T-helper 1 cell treated with Interleukin-12 subunit alpha and Interleukin-12 subunit beta and Interleukin-4 antibody, amounts not matched to agents 30 μg/mL and 1 μg/mL, for 36 hours (primary cell): ENCODE measurements around the gene FBXL15.

Source experiments
- H3K27ac Mint-ChIP-seq: one replicate; pipeline ENCODE4 v1.8.0; 2021; ENCODE audit warnings: mild to moderate bottlenecking, mixed read lengths
- H3K27me3 Mint-ChIP-seq: one replicate; pipeline ENCODE4 v1.8.0; 2021; ENCODE audit warnings: low read depth, mixed read lengths
- H3K36me3 Mint-ChIP-seq: one replicate; pipeline ENCODE4 v1.8.0; 2021; ENCODE audit warnings: low read depth, mixed read lengths
- H3K4me1 Mint-ChIP-seq: one replicate; pipeline ENCODE4 v1.8.0; 2021; ENCODE audit warnings: low read depth, mixed read lengths
- H3K4me3 Mint-ChIP-seq: one replicate; pipeline ENCODE4 v1.8.0; 2021; ENCODE audit warnings: mild to moderate bottlenecking, moderate library complexity, mixed read lengths
- H3K9me3 Mint-ChIP-seq: one replicate; pipeline ENCODE4 v1.8.0; 2021; ENCODE audit warnings: mixed read lengths

The FBXL15 gene

GRCh38 chr10:102462512-102463054, 41.9 kb downstream of the FBXL15 start:
- Mint-ChIP-seq H3K36me3 (peaks cover 2% of the 10 kb centered on the region), H3K9me3 (no peaks in the 10 kb centered on the region), H3K27me3 (peaks cover 4% of the 10 kb centered on the region), H3K4me1 (peaks cover 28% of the 10 kb centered on the region), H3K4me3 (peak overlapping the region; percentile 26), H3K27ac (no peak overlapping the region)

- no peak overlapping the region for H3K27ac Mint-ChIP-seq
- H3K27me3 Mint-ChIP-seq, result peaks cover 4% of the 10 kb centered on the region
- H3K9me3 Mint-ChIP-seq, result no peaks in the 10 kb centered on the region
- peaks cover 5% of the 10 kb centered on the region for H3K36me3 Mint-ChIP-seq
- peaks cover 30% of the 10 kb centered on the region for H3K4me1 Mint-ChIP-seq
- H3K4me3 Mint-ChIP-seq, result no peak overlapping the region
Observed at GRCh38 chr10:102463983-102464382, 43.3 kb downstream of the FBXL15 start.

DNA sequence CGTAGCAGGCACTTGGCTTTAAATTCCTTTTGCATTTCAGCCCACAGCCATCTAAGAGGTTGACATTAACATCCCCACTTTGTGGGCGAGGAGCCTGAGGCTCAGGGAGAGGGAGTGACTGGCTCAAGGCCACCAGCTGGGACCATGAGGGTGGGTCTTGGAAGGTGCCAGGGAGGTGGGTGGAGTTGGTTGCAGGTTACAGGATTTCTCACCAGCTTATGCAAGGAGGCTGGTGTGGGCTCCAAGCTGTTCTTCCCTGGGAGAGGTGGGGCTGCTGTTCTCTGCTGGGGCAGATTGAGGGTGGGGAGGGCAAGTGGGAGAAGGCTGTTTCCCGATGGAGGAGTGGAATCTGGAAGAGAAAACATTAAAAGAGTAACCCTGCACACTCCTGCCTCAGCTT, 44.8 kb downstream of the FBXL15 start:
- H3K27me3 Mint-ChIP-seq, result peaks cover 4% of the 10 kb centered on the region
- no peak overlapping the region for H3K4me3 Mint-ChIP-seq
- H3K4me1 Mint-ChIP-seq, result peaks cover 31% of the 10 kb centered on the region
- H3K36me3 Mint-ChIP-seq, result peaks cover 2% of the 10 kb centered on the region
- H3K9me3 Mint-ChIP-seq, result no peaks in the 10 kb centered on the region
- H3K27ac Mint-ChIP-seq, result no peak overlapping the region

- Mint-ChIP-seq H3K4me1 (peaks cover 16% of the 10 kb centered on the region), H3K4me3 (no peak overlapping the region), H3K27me3 (peaks cover 4% of the 10 kb centered on the region), H3K36me3 (peaks cover 5% of the 10 kb centered on the region), H3K27ac (no peak overlapping the region), H3K9me3 (no peaks in the 10 kb centered on the region)
Observed at GRCh38 chr10:102467318-102467717, 46.7 kb downstream of the FBXL15 start.

DNA sequence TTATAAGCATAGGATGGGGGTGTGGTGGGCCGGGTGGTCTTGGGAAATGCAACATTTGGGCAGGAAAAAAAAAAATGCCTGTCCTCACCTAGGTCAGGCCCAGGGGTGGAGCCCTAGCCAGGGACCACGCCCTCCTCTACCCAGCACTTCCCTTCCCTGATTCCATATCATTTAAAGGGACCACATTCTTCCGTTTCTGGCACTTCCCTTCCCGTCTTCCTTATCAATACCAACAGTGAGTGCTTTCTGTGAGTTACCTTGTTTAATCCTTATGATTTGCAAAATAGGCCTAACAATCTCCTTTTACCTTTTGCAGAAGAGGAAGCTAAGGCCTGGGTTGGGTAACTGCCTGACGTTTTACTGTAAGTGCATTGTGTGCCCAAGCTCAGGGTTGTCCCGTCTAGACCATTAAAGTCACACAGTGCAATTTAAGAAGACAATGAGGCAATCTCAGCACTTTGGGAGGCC, 47.4 kb downstream of the FBXL15 start:
- Mint-ChIP-seq H3K27me3 (no peaks in the 10 kb centered on the region), H3K4me1 (peaks cover 10% of the 10 kb centered on the region), H3K4me3 (no peak overlapping the region), H3K9me3 (no peaks in the 10 kb centered on the region), H3K27ac (no peak overlapping the region), H3K36me3 (peaks cover 8% of the 10 kb centered on the region)

DNA sequence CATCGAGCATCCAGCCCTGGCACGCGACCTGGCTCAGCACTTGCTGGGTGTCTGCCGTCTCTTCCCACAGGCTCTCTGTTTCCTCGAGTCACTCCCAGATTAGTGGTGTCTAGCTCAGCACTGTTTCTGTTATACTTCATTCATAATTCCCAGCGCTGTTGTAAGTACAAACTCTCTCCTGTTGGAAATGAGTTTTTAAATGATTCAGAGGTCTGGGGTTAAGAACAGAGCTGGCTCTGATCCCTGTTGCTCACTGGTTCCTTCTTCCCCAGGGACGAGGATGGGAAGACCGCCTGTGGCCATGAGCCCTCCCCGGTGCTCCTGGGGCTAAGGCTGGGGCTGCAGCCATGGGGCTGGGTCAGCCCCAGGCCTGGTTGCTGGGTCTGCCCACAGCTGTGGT, 48.0 kb downstream of the FBXL15 start:
- Mint-ChIP-seq H3K36me3 (peaks cover 13% of the 10 kb centered on the region), H3K4me1 (peaks cover 12% of the 10 kb centered on the region), H3K4me3 (no peak overlapping the region), H3K9me3 (no peaks in the 10 kb centered on the region), H3K27ac (no peak overlapping the region), H3K27me3 (no peaks in the 10 kb centered on the region)

DNA sequence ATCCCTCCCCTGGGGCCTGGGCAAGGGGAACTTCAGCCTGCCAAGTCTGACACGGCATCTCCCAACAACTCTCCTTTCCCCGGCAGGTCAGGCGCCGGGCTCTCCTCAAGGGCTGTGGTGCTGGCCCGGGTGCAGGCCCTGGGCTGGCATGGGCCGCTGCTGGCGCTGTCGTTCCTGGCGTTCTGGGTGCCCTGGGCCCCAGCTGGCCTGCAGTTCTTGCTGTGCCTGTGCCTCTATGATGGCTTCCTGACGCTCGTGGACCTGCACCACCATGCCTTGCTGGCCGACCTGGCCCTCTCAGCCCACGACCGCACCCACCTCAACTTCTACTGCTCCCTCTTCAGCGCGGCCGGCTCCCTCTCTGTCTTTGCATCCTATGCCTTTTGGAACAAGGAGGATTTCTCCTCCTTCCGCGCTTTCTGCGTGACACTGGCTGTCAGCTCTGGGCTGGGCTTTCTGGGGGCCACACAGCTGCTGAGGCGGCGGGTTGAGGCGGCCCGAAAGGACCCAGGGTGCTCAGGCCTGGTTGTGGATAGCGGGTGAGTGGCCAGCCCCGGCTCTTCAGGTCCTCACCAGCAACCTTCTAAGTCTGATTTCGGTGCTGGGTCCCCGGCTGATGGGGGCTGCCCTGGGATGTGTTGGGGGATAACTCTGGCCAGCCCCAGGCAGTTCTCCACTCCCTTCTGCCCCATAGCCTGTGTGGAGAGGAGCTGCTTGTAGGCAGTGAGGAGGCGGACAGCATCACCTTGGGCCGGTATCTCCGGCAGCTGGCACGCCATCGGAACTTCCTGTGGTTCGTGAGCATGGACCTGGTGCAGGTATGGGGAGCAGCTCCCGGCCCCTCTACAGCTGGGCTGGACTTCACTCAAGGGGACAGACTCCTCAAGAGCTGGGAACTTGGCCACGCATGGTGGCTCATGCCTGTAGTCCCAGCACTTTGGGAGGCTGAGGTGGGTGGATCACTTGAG, 50.2 kb downstream of the FBXL15 start:
- Mint-ChIP-seq H3K27ac (no peak overlapping the region), H3K4me3 (no peak overlapping the region), H3K27me3 (no peaks in the 10 kb centered on the region), H3K9me3 (no peaks in the 10 kb centered on the region), H3K36me3 (peaks cover 20% of the 10 kb centered on the region), H3K4me1 (peaks cover 14% of the 10 kb centered on the region)
